NCI-H2029 treated with DMSO at 0.1 percent for 48 hours (cell line): ENCODE measurements around the gene PLEKHG4B.
A peak's percentile ranks its signal among the peaks of the same experiment; 100 is the strongest.

Source experiments
- DNase-seq: peaks from one replicate; lab custom pipeline; 2025; lab: John Stamatoyannopoulos, UW

Gene PLEKHG4B

GRCh38 chr5:136901-137300, 44.9 kb downstream of the PLEKHG4B start:
- DNase-seq = no peak

GRCh38 chr5:137741-138140, 45.8 kb downstream of the PLEKHG4B start:
- DNase-seq = no peak

- no peak for DNase-seq
These were observed 47.0 kb downstream of the PLEKHG4B start for GRCh38 chr5:138936-139335.

GRCh38 chr5:139579-140442, 47.8 kb downstream of the PLEKHG4B start:
- DNase-seq = no peak

GRCh38 chr5:140443-140829, 48.5 kb downstream of the PLEKHG4B start:
- DNase-seq = no peak

- no peak for DNase-seq
These were observed 49.2 kb downstream of the PLEKHG4B start for GRCh38 chr5:141211-141610.

- DNase-seq = no peak
These were observed 49.8 kb downstream of the PLEKHG4B start for GRCh38 chr5:141761-142160.

GRCh38 chr5:142246-142810, 50.4 kb downstream of the PLEKHG4B start:
- no peak for DNase-seq

- DNase-seq = no peak
These were observed 51.1 kb downstream of the PLEKHG4B start for GRCh38 chr5:143041-143440.

- no peak for DNase-seq
These were observed 53.0 kb downstream of the PLEKHG4B start for GRCh38 chr5:144941-145340.

GRCh38 chr5:145585-146323, 53.8 kb downstream of the PLEKHG4B start:
- DNase-seq = no peak

- DNase-seq = no peak
These were observed 55.8 kb downstream of the PLEKHG4B start for GRCh38 chr5:147751-148150.

GRCh38 chr5:149745-150485, 57.9 kb downstream of the PLEKHG4B start:
- DNase-seq = peak; percentile 73

GRCh38 chr5:150746-151145, 58.8 kb downstream of the PLEKHG4B start:
- DNase-seq = no peak

- DNase-seq = no peak
These were observed 60.1 kb downstream of the PLEKHG4B start for GRCh38 chr5:152077-152476.

- DNase-seq = no peak
These were observed 61.3 kb downstream of the PLEKHG4B start for GRCh38 chr5:153256-153655.

GRCh38 chr5:154236-154635, 62.3 kb downstream of the PLEKHG4B start:
- no peak for DNase-seq

- no peak for DNase-seq
These were observed 62.9 kb downstream of the PLEKHG4B start for GRCh38 chr5:154826-155225.

- DNase-seq = no peak
These were observed 63.9 kb downstream of the PLEKHG4B start for GRCh38 chr5:155651-156410.

GRCh38 chr5:156411-157072, 64.6 kb downstream of the PLEKHG4B start:
- no peak for DNase-seq

- no peak for DNase-seq
These were observed 65.3 kb downstream of the PLEKHG4B start for GRCh38 chr5:157126-157715.
